HEK293 (cell line): ENCODE data around the gene VWCE.

Experiments
- ATF2 ChIP-seq: fragments of 450-650 bp; formaldehyde crosslinking; IDR thresholded peaks from 2 replicates; pipeline ENCODE4 v1.5.1; 2016; ENCODE audit warnings: missing biosample characterization, missing genetic modification characterization, low read depth
- CTCF ChIP-seq: fragments of 450-650 bp; formaldehyde crosslinking; IDR thresholded peaks from 2 replicates; pipeline ENCODE4 v1.5.1; 2016; ENCODE audit warnings: missing biosample characterization, missing genetic modification characterization
- PATZ1 ChIP-seq: fragments of 450-650 bp; formaldehyde crosslinking; IDR thresholded peaks from 2 replicates; pipeline ENCODE4 v1.5.1; 2016; ENCODE audit warnings: missing biosample characterization, missing genetic modification characterization
- ZNF24 ChIP-seq: fragments of 450-650 bp; formaldehyde crosslinking; IDR thresholded peaks from 2 replicates; pipeline ENCODE4 v1.5.1; 2016; ENCODE audit warnings: missing biosample characterization, missing genetic modification characterization
- ZNF366 ChIP-seq: fragments of 450-650 bp; formaldehyde crosslinking; conservative IDR thresholded peaks from 2 replicates; pipeline ENCODE4 v1.5.1; 2016; ENCODE audit warnings: missing biosample characterization, missing genetic modification characterization
- ZNF398 ChIP-seq: fragments of 450-650 bp; formaldehyde crosslinking; IDR thresholded peaks from 2 replicates; pipeline ENCODE4 v1.5.1; 2017; ENCODE audit warnings: missing biosample characterization, missing genetic modification characterization
- ZNF624 ChIP-seq: fragments of 450-650 bp; formaldehyde crosslinking; IDR thresholded peaks from 2 replicates; pipeline ENCODE4 v1.5.1; 2017; ENCODE audit warnings: missing biosample characterization, missing genetic modification characterization
- ZNF639 ChIP-seq: fragments of 450-650 bp; formaldehyde crosslinking; IDR thresholded peaks from 2 replicates; pipeline ENCODE4 v1.5.1; 2016; ENCODE audit warnings: missing biosample characterization, missing genetic modification characterization
- ZNF670 ChIP-seq: fragments of 450-650 bp; formaldehyde crosslinking; IDR thresholded peaks from 2 replicates; pipeline ENCODE4 v1.5.1; 2016; ENCODE audit warnings: missing biosample characterization, missing genetic modification characterization, low read depth
- ZNF76 ChIP-seq: fragments of 450-650 bp; formaldehyde crosslinking; IDR thresholded peaks from 2 replicates; pipeline ENCODE4; 2016; ENCODE audit warnings: low read depth, missing biosample characterization, missing genetic modification characterization, borderline replicate concordance
- ZSCAN4 ChIP-seq: fragments of 450-650 bp; formaldehyde crosslinking; IDR thresholded peaks from 2 replicates; pipeline ENCODE4 v1.5.1; 2017; ENCODE audit warnings: missing biosample characterization, missing genetic modification characterization

GRCh38 chr11:61315260-61315659 lies 20.1 kb upstream of the VWCE start:
- no peak for TF ChIP-seq ZNF639 (tag by site-specific recombination)
- no peak for TF ChIP-seq ATF2 (tag by site-specific recombination)
- TF ChIP-seq ZNF670 = no peak
- no peak for TF ChIP-seq CTCF (tag by site-specific recombination)
- no peak for TF ChIP-seq ZNF624 (tag by site-specific recombination)
- no peak for TF ChIP-seq ZNF24 (tag by site-specific recombination)
- TF ChIP-seq ZNF366 (tag by site-specific recombination) = no peak
- no peak for TF ChIP-seq PATZ1 (tag by site-specific recombination)
- no peak for TF ChIP-seq ZNF398
- TF ChIP-seq ZSCAN4 (tag by site-specific recombination) = no peak
- no peak for TF ChIP-seq ZNF76 (tag by site-specific recombination)
